OCI-LY3 (cell line): ENCODE results near the gene LRRC26.

Source experiments
- H2AFZ ChIP-seq: fragments of 200-600, 300-600 bp; shearing (Covaris generic); 2 replicates; pipeline ENCODE4 v1.6.0; 2014; ENCODE audit warnings: antibody characterized with exemption, low read depth, low read length
- H3K27ac ChIP-seq: fragments of 200-600, 300-600 bp; sonication (generic); 2 replicates; pipeline ENCODE4 v1.5.1; 2014; ENCODE audit warnings: mild to moderate bottlenecking, low read length, moderate library complexity, mixed read lengths
- H3K27me3 ChIP-seq: fragments of 200-600, 300-600 bp; sonication (generic); 2 replicates; pipeline ENCODE4 v1.6.1; 2014; ENCODE audit warnings: low read depth, low read length, mixed read lengths
- H3K36me3 ChIP-seq: fragments of 200-600, 300-600 bp; sonication (generic); replicated peaks from 2 replicates; pipeline ENCODE3; 2014; ENCODE audit warnings: low read depth, low read length, mixed read lengths
- H3K4me1 ChIP-seq: fragments of 300-600, 200-600 bp; sonication (generic); 2 replicates; pipeline ENCODE4 v1.6.1; 2014; ENCODE audit warnings: low read length, mixed read lengths
- H3K4me2 ChIP-seq: fragments of 200-600, 300-600 bp; sonication (generic); 2 replicates; pipeline ENCODE4 v1.6.1; 2014; ENCODE audit warnings: low read length, mixed read lengths
- H3K4me3 ChIP-seq: fragments of 300-600, 200-600 bp; sonication (generic); 2 replicates; pipeline ENCODE4 v1.5.1; 2014; ENCODE audit warnings: antibody characterized with exemption, mild to moderate bottlenecking, low read length, moderate library complexity
- H3K79me2 ChIP-seq: fragments of 300-600, 200-600 bp; shearing (Covaris generic); 2 replicates; pipeline ENCODE4 v1.6.1; 2014; ENCODE audit warnings: mild to moderate bottlenecking, low read length, mixed read lengths
- H3K9ac ChIP-seq: fragments of 300-600, 200-600 bp; shearing (Covaris generic); 2 replicates; pipeline ENCODE4 v1.6.0; 2014; ENCODE audit warnings: mild to moderate bottlenecking, low read length, moderate library complexity
- H3K9me3 ChIP-seq: fragments of 200-600, 300-600 bp; shearing (Covaris generic); 2 replicates; pipeline ENCODE4 v1.6.1; 2014; ENCODE audit warnings: low read length, mixed read lengths; ENCODE audit not compliant: insufficient read depth
- H4K20me1 ChIP-seq: fragments of 200-600, 300-600 bp; sonication (generic); 2 replicates; pipeline ENCODE4 v1.6.1; 2016; ENCODE audit warnings: low read length, mixed read lengths; ENCODE audit not compliant: insufficient read depth
- EZH2phosphoT487 ChIP-seq: fragments of 200-600 bp; shearing (Covaris generic); IDR thresholded peaks from 2 replicates; pipeline ENCODE4 v1.6.1; 2018; ENCODE audit warnings: antibody characterized with exemption, mixed run types, low read depth
- TF ChIP-seq, protein P1 (sequence below): fragments of 200-600, 300-600 bp; sonication (generic); IDR thresholded peaks from 2 replicates; pipeline ENCODE4 v1.5.1; 2014; ENCODE audit warnings: antibody characterized with exemption, low read length, low read depth

LRRC26 gene

DNA sequence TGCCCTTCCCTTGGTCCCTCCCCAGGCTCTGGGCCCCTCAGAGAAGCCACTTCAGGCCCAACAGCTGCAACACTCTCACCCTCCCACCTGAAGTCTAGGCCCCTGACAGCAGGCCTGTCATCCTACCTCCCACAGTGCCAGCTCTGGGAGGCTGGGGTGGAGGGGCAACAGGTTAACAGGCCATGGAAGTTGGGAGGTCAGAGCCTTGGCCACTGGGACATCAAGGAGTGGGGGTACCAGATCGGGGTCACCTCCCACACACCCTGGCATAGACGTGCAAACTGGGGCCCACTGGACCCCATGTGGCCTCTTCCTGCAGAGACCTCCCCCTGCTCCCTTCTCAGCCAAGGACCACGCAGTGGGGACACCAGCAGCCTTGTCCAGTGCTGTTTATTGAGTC lies 21.4 kb upstream of the LRRC26 start:
- Histone ChIP-seq H3K9ac (no peak overlapping the region), H3K27me3 (no peaks in the 10 kb centered on the region), H3K4me3 (no peak overlapping the region), H3K36me3 (peaks cover 6% of the 10 kb centered on the region), H3K27ac (no peak overlapping the region), H3K4me1 (peaks cover 18% of the 10 kb centered on the region), H3K9me3 (no peaks in the 10 kb centered on the region), H3K79me2 (peaks cover 41% of the 10 kb centered on the region), H4K20me1 (no peaks in the 10 kb centered on the region), H3K4me2 (no peak overlapping the region), H2AFZ (no peak overlapping the region)
- TF ChIP-seq EZH2phosphoT487: no peak
- TF ChIP-seq, protein P1, sequence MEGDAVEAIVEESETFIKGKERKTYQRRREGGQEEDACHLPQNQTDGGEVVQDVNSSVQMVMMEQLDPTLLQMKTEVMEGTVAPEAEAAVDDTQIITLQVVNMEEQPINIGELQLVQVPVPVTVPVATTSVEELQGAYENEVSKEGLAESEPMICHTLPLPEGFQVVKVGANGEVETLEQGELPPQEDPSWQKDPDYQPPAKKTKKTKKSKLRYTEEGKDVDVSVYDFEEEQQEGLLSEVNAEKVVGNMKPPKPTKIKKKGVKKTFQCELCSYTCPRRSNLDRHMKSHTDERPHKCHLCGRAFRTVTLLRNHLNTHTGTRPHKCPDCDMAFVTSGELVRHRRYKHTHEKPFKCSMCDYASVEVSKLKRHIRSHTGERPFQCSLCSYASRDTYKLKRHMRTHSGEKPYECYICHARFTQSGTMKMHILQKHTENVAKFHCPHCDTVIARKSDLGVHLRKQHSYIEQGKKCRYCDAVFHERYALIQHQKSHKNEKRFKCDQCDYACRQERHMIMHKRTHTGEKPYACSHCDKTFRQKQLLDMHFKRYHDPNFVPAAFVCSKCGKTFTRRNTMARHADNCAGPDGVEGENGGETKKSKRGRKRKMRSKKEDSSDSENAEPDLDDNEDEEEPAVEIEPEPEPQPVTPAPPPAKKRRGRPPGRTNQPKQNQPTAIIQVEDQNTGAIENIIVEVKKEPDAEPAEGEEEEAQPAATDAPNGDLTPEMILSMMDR: no peak

GRCh38 chr9:137190315-137190856 lies 20.5 kb upstream of the LRRC26 start:
- Histone ChIP-seq H3K9me3 (no peaks in the 10 kb centered on the region), H3K27me3 (no peaks in the 10 kb centered on the region), H4K20me1 (no peaks in the 10 kb centered on the region), H3K79me2 (peaks cover 46% of the 10 kb centered on the region), H3K9ac (no peak overlapping the region), H3K4me1 (peaks cover 18% of the 10 kb centered on the region), H2AFZ (no peak overlapping the region), H3K4me2 (peak overlapping the region; percentile 90), H3K36me3 (peaks cover 8% of the 10 kb centered on the region), H3K27ac (no peak overlapping the region), H3K4me3 (no peak overlapping the region)
- TF ChIP-seq, protein P1: no peak
- no peak for TF ChIP-seq EZH2phosphoT487

DNA sequence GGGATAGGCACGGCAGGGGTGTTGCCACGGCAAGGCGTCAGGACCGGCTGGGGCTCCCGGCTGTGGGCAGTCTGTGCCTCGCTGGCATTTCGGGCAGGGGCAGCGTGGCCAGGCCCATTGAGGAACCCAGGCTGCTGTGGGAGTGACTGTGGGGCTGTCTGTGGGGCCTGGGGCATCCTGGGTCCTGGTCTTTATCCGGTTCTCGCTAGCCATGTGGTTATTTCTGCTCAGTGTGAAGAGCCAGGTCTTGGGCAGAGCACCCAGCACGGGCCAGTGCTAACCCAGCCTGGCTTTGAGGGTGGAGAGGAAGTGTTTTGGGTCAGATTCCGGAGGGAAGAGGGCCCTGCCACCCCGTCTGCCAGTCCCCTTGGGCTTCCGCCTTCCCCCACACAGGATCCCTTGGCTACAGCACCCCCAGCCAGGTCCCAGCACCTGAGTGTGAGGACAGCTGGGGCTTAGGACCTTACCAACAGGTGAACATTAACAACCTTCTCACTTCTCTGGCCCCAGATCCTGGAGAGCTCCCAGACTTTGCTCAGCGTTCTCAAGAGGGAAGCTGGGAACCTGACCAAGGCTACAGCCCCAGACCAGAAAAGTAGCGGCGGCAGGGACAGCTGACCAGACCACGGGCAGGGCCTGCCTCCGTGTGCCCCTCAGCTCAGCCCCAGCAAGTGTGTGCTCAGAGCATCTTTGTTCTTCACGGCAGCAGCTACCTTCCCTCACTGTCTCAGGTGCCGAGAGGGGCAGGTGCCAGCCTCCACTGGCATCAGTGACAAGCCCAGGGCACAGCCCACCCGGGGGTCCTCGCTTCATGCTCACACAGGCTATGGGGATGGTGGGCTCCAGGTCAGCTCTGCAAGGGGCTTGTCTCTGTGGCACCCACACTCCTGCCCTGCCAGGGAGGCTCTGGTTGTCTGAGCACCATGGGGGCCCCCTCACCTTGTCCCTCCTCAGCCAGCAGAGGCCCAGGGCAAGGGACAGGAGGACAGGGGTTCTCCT lies 19.7 kb upstream of the LRRC26 start:
- peaks cover 8% of the 10 kb centered on the region for H3K36me3 ChIP-seq
- H3K4me2 ChIP-seq: peak overlapping the region; percentile 90
- H4K20me1 ChIP-seq: no peaks in the 10 kb centered on the region
- peak overlapping the region; percentile 80 for H3K27ac ChIP-seq
- H3K27me3 ChIP-seq: no peaks in the 10 kb centered on the region
- H3K4me3 ChIP-seq: peak overlapping the region; percentile 86
- peaks cover 46% of the 10 kb centered on the region for H3K79me2 ChIP-seq
- H3K4me1 ChIP-seq: peaks cover 18% of the 10 kb centered on the region
- TF ChIP-seq, protein P1: no peak
- no peak for TF ChIP-seq EZH2phosphoT487
- peak overlapping the region; percentile 80 for H3K9ac ChIP-seq
- H2AFZ ChIP-seq: no peak overlapping the region
- H3K9me3 ChIP-seq: no peaks in the 10 kb centered on the region

- H3K36me3 ChIP-seq: peaks cover 8% of the 10 kb centered on the region
- H3K9ac ChIP-seq: peak within 1 kb of the TSS; percentile 80
- peak within 1 kb of the TSS; percentile 86 for H3K4me3 ChIP-seq
- no peak within 1 kb of the TSS for H2AFZ ChIP-seq
- no peak for TF ChIP-seq EZH2phosphoT487
- TF ChIP-seq, protein P1: peak; percentile 39
- H3K27ac ChIP-seq: peak within 1 kb of the TSS; percentile 80
- peak within 1 kb of the TSS; percentile 90 for H3K4me2 ChIP-seq
- no peaks in the 10 kb centered on the region for H4K20me1 ChIP-seq
- no peaks in the 10 kb centered on the region for H3K9me3 ChIP-seq
- H3K27me3 ChIP-seq: no peaks in the 10 kb centered on the region
- H3K79me2 ChIP-seq: peaks cover 46% of the 10 kb centered on the region
- peaks cover 18% of the 10 kb centered on the region for H3K4me1 ChIP-seq
These were observed 18.8 kb upstream of the LRRC26 start, which contains the start of the genes ANAPC2 and SSNA1 for GRCh38 chr9:137188490-137189296. ANAPC2 (minus strand) TSS chr9:137188560; CDS start chr9:137188532, 28 bp downstream. SSNA1 (plus strand) TSS chr9:137188676; CDS start chr9:137188727, 51 bp downstream.
